CD4-positive, alpha-beta T cell treated with Interleukin-21 for 1 hour (primary cell): ENCODE measurements around the gene RGS3.

Experiments
- DNase-seq: peaks from one replicate; pipeline ENCODE4 v3.0.0-alpha.2; 2020

RGS3 gene

DNA sequence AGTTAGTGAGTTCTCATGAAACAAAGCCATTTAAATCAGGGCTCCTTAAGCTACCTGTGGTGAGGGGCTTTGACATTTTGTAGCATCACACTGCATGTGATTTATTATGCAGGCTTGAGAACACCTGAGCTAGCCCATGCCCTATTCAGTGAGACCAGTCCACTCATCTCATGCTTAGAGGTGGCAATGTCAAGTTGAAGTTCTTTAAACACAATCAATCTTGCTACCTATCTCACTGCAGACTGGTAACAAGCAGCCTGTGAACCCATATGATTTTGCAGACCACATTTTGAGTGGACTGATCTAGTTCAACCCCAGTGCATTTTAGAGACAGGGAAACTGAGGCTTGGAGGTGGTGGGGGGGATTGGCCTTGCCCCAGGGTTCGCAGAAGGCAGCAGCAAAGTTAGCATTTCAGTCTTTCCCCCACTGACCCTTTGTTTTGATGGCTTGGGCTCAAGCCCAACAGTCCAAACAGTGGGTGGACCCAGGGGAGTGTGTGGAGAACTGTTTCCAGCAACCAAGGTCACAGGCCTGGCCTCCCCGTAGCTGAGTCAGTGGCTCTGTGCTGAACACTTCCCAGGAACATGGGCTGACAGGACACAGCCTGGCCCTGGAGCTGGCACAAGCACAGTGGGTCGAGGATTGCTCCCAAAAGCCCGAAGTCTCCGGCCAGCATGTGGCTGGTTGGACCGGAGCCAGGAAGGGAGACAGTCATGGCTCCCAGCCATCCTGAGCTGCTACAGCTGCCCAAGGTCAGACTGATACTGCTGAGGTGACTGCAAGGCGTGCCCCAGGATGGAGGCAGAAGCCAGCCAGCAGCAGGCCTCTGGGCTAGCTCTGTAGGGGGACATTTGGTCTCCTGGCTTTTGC, 95.3 kb downstream of the RGS3 start:
- DNase-seq, result no peak

DNA sequence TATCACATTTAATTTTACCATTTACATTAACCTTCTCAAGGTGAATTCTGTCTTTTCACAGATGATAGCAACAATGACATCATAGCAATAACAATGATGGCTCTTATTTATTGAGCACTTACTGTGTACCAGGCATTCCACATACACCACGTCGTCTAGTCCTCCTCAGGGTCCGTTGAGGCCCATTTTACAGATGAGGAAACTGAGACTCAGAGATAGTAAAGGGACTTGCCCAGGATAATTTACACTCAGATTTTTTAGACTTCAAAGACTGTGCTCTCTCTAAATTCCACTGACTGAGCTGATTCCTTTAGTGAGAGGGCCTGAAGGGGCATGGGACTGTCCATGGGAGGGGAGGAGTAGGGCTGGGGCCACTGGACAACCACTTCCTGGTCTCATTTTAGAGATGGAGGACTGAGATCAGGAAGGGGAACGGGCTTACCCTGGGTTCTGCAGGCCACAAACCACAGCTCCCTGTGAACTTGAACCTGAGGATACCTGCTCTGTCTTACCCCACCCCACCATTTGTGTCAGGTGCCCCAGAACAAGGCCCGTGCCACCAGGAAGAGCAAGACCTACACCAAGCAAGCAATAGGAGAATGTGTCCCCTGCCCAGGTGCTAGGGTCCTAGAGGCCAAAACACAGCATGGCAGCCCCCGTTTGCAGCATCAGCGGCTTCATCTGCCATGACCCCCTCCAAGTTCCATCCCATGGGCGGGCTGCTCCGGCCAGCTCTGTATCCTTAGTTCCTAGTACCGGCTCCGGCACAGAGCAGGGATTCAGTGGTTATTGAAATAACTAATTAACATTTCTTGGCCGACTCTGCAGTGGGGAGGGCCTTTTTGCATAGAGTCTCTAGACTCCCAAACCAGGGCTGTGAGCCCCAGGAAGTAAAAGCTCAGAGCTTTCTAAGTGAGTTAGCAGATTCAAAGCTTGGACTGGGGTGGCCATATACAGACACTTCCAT, 96.6 kb downstream of the RGS3 start:
- DNase-seq, result no peak

DNA sequence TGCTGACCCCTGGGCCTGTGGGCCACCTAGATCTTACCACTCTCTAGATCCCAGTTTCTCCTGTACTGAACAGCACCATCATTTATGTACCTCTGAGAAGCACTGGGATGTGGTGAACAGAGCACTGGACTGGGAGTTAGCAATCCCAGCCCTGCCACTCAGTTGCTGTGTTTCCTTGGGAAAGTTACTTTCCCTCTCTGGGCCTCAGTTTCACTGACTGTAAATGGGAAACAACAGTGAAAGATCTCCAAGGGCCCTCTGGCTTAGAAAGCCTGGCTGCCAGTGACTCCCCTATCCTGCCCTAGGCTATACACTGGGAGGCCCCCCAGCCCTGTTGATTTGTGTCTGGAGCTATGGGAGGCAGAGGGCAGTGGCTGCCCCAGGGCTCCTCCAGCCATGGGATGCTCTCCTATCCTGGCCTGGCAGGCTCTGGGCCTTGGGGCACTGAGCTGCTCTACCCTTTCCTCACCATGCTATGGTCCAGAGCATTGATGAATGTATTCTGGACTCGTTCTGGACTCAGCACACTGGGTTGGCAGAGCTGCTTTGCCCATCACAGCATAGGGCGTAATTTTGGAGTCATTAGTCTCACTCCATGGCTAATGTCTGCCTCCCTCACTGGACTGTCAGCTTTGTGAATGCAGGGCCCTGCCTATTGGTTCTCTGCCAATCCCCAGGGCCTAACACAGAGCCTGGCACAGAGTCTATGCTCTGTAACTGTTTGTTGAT, 99.3 kb downstream of the RGS3 start:
- no peak for DNase-seq

GRCh38 chr9:113563826-113564497, 100.4 kb downstream of the RGS3 start:
- DNase-seq, result no peak

GRCh38 chr9:113564498-113565237, 101.1 kb downstream of the RGS3 start:
- DNase-seq, result no peak

- DNase-seq, result no peak
Observed at GRCh38 chr9:113566016-113566711, 102.6 kb downstream of the RGS3 start.

GRCh38 chr9:113566712-113567071, 103.2 kb downstream of the RGS3 start:
- no peak for DNase-seq

GRCh38 chr9:113567361-113568080, 104.0 kb downstream of the RGS3 start:
- no peak for DNase-seq

DNA sequence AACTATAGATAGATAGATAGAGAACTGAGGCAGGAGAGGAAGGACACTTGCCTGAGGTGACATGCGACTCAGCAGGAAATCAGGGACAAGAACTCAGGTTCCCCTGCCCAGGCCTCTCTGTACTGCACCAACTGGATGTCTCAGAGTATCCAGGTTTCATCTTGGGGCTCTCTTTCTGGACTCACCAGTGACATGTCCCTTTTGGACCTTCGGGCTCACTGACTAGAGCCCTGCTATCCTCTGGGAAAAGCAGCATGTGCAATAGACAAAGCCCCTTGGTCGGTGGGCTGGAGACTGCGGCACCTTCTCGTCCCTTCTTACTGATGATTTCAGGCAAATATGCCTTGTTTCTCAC, 104.5 kb downstream of the RGS3 start:
- no peak for DNase-seq

DNA sequence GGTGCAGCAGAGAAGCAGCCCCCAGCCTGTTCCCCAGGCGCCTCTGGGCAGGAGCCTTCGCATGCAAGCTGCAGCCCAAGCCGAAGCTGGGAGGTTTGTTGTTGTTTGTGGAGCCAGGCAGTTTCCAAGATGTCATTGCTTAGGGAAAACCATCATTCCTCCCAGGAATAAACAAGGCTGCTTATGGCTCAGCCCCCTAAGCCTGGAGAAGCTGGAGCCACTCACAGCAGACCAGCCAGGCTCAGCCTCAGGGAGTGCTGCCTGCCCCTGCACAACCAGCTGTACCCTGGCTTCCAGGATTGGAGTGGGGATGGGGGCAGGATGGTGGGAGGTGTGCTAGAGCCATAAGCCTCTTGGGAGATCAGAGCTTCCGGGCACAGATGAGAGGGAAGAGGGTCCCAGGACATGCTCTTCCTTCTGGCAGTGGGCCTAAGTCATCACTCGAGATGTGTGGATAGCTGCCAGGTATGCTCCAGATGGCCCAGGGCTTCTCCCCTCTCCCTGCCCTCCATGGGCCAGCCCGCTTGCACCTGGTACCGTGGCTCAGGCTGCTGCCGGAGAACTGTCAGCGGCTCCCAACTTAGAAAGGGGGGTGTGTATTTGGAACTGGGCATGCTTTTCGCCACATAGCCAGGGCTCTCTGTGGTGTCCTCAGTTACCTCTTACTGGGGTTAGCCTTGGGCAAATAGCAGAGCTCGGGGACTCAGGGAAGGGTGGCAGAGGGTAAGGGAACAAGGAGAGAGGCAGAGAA, 105.2 kb downstream of the RGS3 start:
- DNase-seq, result no peak

- no peak for DNase-seq
Observed at GRCh38 chr9:113569472-113570060, 106.0 kb downstream of the RGS3 start.

DNA sequence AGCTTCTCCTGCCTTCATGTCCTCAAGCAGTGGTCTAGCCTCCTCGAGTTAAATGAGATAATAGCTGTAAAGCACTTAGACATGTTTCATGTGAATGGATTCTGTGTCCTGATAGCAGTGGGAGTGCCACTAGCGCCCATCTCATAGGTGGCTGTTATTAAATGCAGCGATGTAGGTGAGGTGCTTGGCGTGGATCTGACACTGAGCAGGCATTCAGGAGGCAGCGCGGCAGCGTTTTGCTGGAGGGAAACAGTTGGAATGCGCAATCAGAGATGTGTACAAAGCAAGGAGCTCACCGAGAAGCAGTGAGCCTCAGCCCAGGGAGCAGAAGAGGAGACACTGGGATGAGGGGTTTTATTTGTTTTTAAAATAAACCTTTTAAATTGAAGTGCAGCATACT, 106.6 kb downstream of the RGS3 start:
- DNase-seq, result no peak

DNA sequence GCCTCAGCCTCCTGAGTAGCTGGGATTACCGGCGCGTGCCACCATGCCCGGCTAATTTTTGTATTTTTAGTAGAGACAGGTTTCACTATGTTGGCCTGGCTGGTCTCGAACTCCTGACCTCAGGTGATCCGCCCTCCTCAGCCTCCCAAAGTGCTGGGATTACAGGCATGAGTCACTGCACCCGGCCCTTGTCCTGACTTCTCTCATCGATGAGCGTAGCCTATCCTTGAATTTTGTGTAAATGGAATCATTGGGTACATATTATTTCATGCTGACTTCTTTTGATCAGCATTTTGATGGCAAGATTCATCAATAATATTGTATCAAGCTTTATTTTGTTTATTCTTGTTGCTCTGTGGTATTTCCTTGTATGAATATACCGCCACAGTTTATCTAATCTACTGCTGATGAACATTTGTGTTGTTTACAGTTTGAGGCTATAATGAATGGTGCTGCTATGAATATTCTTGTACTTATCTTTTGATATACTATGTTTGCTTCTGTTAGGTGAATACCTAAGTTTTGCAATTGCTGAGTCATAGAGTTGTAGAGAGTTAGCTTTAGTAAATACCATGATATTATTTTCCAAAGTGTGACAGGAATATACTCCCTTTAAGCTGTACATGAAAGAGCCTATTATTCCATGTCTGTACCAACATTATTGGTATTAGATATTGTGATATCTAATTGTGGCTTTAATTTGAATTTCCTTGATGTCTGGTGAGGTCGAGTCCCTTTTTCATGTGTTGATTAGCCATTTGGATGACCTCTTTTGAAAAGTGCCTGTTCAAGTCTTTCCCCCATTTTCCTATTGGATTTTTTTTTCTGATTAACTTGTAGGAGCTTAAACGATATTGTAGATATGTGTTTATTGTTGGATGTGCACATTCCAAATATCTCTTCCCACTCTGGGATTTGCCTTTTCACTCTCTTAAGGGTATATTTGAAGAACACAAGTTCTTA, 107.5 kb downstream of the RGS3 start:
- no peak for DNase-seq

DNA sequence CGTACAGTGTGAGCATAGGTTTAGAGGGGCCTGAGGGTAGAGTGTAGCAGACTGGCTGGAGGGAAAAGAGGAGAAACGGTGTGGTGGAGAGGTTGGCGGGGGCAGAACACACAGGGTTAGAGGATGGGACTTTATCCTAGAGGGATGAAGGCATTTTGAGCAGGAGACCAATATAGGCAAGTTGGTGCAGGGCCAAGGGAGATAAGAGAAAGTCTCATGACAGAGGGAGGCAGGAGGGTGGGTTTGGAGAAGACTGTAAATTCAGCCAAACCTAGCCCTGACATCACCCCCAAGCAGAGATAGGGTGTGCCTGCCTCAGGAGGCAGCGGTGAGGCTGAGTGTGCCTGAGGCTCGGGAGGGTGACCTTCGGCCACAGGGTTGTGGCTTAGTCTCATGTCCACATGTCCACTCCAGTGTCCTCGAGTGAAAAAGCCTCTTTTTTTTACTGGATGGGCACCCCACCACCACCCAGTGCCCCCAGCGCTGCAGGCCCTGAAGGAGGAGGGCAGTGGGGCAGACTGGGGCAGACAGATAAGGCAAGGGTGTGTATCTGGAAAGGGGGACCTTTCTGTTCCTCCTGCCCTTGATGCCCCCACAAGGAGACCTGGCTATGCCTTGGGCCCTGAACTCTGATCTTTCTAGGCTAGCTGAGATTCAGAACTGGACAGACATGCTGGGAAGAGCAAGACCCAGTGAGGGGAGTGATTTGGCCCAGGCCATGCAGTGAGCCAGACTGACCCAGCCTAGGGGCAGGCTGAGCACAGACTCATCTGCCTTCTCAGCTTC, 108.7 kb downstream of the RGS3 start:
- no peak for DNase-seq

- DNase-seq, result no peak
Observed at GRCh38 chr9:113573046-113573958, 109.8 kb downstream of the RGS3 start.

DNA sequence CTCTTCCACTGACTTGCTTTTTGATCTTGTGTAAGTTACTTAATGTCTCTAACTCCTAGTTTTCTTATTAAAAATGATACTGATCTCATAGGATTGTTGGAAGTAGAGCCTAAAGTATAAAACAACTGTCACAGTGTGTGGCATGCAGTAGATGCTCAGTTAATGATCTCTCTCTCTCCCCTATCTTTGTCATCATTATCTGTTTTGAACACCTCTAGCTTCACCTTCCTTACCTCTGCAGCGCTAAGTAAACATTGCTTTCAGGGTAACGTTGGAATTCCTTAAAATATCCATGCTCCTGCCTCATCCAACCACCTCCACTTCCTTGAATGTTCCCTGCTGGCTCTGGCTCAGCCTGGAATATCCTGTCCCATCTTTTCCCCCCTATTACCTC, 110.4 kb downstream of the RGS3 start:
- no peak for DNase-seq
